DOHH2 (cell line): ENCODE results near the gene DOK6.
"Not testable (repeated sequence)": the region's sequence is repeated elsewhere in the genome, so short reads cannot be mapped to it uniquely, and the experiment has no call there.

ENCODE experiments used
- H3F3A ChIP-seq: fragments of 200-600 bp; sonication (generic), shearing (Covaris generic); 2 replicates; pipeline ENCODE4 v1.6.0; 2016; ENCODE audit warnings: antibody characterized with exemption, mild to moderate bottlenecking; ENCODE audit not compliant: control insufficient read depth, insufficient read depth
- H3K27ac ChIP-seq: fragments of 200-600 bp; sonication (generic); 2 replicates; pipeline ENCODE4 v1.5.1; 2014; ENCODE audit warnings: low read depth, mild to moderate bottlenecking, low read length, moderate library complexity
- H3K27me3 ChIP-seq: fragments of 200-600 bp; sonication (generic); 2 replicates; pipeline ENCODE4 v1.6.1; 2014; ENCODE audit warnings: mild to moderate bottlenecking, low read length, mixed read lengths; ENCODE audit not compliant: control insufficient read depth
- H3K36me3 ChIP-seq: fragments of 200-600 bp; sonication (generic); 2 replicates; pipeline ENCODE4 v1.6.1; 2014; ENCODE audit warnings: mild to moderate bottlenecking, low read length, moderate library complexity, mixed read lengths; ENCODE audit not compliant: control insufficient read depth
- H3K4me1 ChIP-seq: fragments of 200-600 bp; sonication (generic); 2 replicates; pipeline ENCODE4 v1.6.1; 2014; ENCODE audit warnings: mild to moderate bottlenecking, low read length, mixed read lengths; ENCODE audit not compliant: control insufficient read depth
- H3K4me2 ChIP-seq: fragments of 200-600 bp; sonication (generic); 2 replicates; pipeline ENCODE4 v1.6.0; 2014; ENCODE audit warnings: mild to moderate bottlenecking, low read length, moderate library complexity
- H3K4me3 ChIP-seq: fragments of 200-600 bp; sonication (generic); 2 replicates; pipeline ENCODE4 v1.5.1; 2014; ENCODE audit warnings: mild to moderate bottlenecking, low read length, mixed read lengths
- H3K79me2 ChIP-seq: fragments of 200-600 bp; sonication (generic); 2 replicates; pipeline ENCODE4 v1.6.1; 2014; ENCODE audit warnings: mild to moderate bottlenecking, low read length, mixed read lengths; ENCODE audit not compliant: control insufficient read depth
- H3K9me2 ChIP-seq: fragments of 200-600 bp; sonication (generic); replicated peaks from 2 replicates; pipeline ENCODE4 v1.6.1; 2014; ENCODE audit warnings: mild to moderate bottlenecking, low read length, mixed read lengths; ENCODE audit not compliant: control insufficient read depth
- H3K9me3 ChIP-seq: fragments of 200-600 bp; sonication (generic); 2 replicates; pipeline ENCODE4 v1.6.1; 2014; ENCODE audit warnings: antibody characterized with exemption, low read length, mixed read lengths; ENCODE audit not compliant: control insufficient read depth, insufficient read depth
- H4K20me1 ChIP-seq: fragments of 200-600 bp; sonication (generic); 2 replicates; pipeline ENCODE4 v1.6.0; 2014; ENCODE audit warnings: low read depth, mild to moderate bottlenecking, antibody characterized with exemption, low read length, moderate library complexity; ENCODE audit not compliant: control insufficient read depth, insufficient read depth
- CTCF ChIP-seq: fragments of 200-600 bp; sonication (generic); IDR thresholded peaks from one replicate; pipeline ENCODE4 v1.5.1; 2014; ENCODE audit warnings: antibody characterized with exemption, mild to moderate bottlenecking, low read depth, low read length; ENCODE audit not compliant: poor library complexity, severe bottlenecking
- EZH2phosphoT487 ChIP-seq: fragments of 200-600 bp; sonication (generic); IDR thresholded peaks from 2 replicates; pipeline ENCODE4 v1.6.1; 2017; ENCODE audit warnings: borderline replicate concordance, mild to moderate bottlenecking, antibody characterized with exemption, low read length, moderate library complexity, mixed read lengths

DOK6 gene

GRCh38 chr18:69400253-69400975, at the start of gene DOK6:
DOK6 (plus strand) TSS chr18:69400888.
- H3K4me1 ChIP-seq = no peaks in the 10 kb centered on the region
- H3K4me3 ChIP-seq = no peak within 1 kb of the TSS
- H3F3A ChIP-seq = no peaks in the 10 kb centered on the region
- H3K79me2 ChIP-seq = no peaks in the 10 kb centered on the region
- no peak within 1 kb of the TSS for H3K27ac ChIP-seq
- no peak within 1 kb of the TSS for H3K4me2 ChIP-seq
- no peaks in the 10 kb centered on the region for H4K20me1 ChIP-seq
- TF ChIP-seq CTCF = no peak
- TF ChIP-seq EZH2phosphoT487 = no peak
- H3K36me3 ChIP-seq = no peaks in the 10 kb centered on the region
- no peaks in the 10 kb centered on the region for H3K9me2 ChIP-seq
- H3K9me3 ChIP-seq = peaks cover 11% of the 10 kb centered on the region; the same call in 1 of the 2 replicates
- H3K27me3 ChIP-seq = no peaks in the 10 kb centered on the region

GRCh38 chr18:69353023-69353422, 47.7 kb upstream of the DOK6 start:
- Histone ChIP-seq H3K27me3 (no peaks in the 10 kb centered on the region), H3K4me1 (no peaks in the 10 kb centered on the region), H4K20me1 (no peaks in the 10 kb centered on the region), H3K36me3 (no peaks in the 10 kb centered on the region), H3K4me3 (no peak overlapping the region), H3K79me2 (no peaks in the 10 kb centered on the region), H3K4me2 (no peak overlapping the region), H3F3A (no peaks in the 10 kb centered on the region), H3K9me3 (no peaks in the 10 kb centered on the region; the same call in 1 of the 2 replicates), H3K9me2 (no peaks in the 10 kb centered on the region), H3K27ac (no peak overlapping the region)
- TF ChIP-seq EZH2phosphoT487 = no peak
- TF ChIP-seq CTCF = no peak

- TF ChIP-seq EZH2phosphoT487 = no peak
- no peak overlapping the region for H3K4me2 ChIP-seq
Measured at GRCh38 chr18:69357590-69357989, 43.1 kb upstream of the DOK6 start.

GRCh38 chr18:69358212-69358895, 42.3 kb upstream of the DOK6 start:
- H3K27me3 ChIP-seq = no peaks in the 10 kb centered on the region
- no peak overlapping the region for H3K4me3 ChIP-seq
- H3K79me2 ChIP-seq = no peaks in the 10 kb centered on the region
- no peaks in the 10 kb centered on the region for H3K9me2 ChIP-seq
- H4K20me1 ChIP-seq = no peaks in the 10 kb centered on the region
- no peaks in the 10 kb centered on the region for H3K4me1 ChIP-seq
- no peaks in the 10 kb centered on the region; the same call in 1 of the 2 replicates for H3K9me3 ChIP-seq
- TF ChIP-seq EZH2phosphoT487 = no peak
- no peak for TF ChIP-seq CTCF
- H3K4me2 ChIP-seq = no peak overlapping the region
- H3F3A ChIP-seq = no peaks in the 10 kb centered on the region
- H3K36me3 ChIP-seq = no peaks in the 10 kb centered on the region
- H3K27ac ChIP-seq = no peak overlapping the region

More at GRCh38 chr18:69357590-69357989, 43.1 kb upstream of the DOK6 start:
- Histone ChIP-seq H3K27me3 (no peaks in the 10 kb centered on the region), H3K4me3 (no peak overlapping the region), H3K9me3 (no peaks in the 10 kb centered on the region; the same call in 1 of the 2 replicates), H3K79me2 (no peaks in the 10 kb centered on the region), H3F3A (no peaks in the 10 kb centered on the region), H3K36me3 (no peaks in the 10 kb centered on the region), H3K9me2 (no peaks in the 10 kb centered on the region), H3K27ac (no peak overlapping the region), H3K4me1 (no peaks in the 10 kb centered on the region), H4K20me1 (no peaks in the 10 kb centered on the region)

- not testable (repeated sequence) for H3K27me3 ChIP-seq, H3K4me3 ChIP-seq, H3K27ac ChIP-seq, H3K4me2 ChIP-seq, H4K20me1 ChIP-seq, H3K36me3 ChIP-seq, H3F3A ChIP-seq, H3K79me2 ChIP-seq, H3K4me1 ChIP-seq, H3K9me3 ChIP-seq, H3K9me2 ChIP-seq
Measured at GRCh38 chr18:69359768-69360167, 40.9 kb upstream of the DOK6 start.
